HCT116 (cell line): Measurements from ENCODE around the gene LCLAT1. TPM values are rescaled to one million over a fixed set of nuclear protein-coding genes. Genes with fewer than 3 reads are reported as not detected.

Experiments
- ATAC-seq: fragments of 200-7000 bp; cut with Tn5 transposase; 2 replicates; pipeline ENCODE4 v1.9.1; 2020; ENCODE audit warnings: mild to moderate bottlenecking, moderate library complexity
- BruUV-seq: library from RNA; stranded (reverse); fragments of 400-500 nt; replicated peaks from 2 replicates; lab custom pipeline; 2021; lab: Mats Ljungman, UMichigan
- CTCF ChIA-PET: fragments of 300-600 bp; sonication (Branson Sonifier 250); formaldehyde crosslinking; loops from one replicate; lab custom pipeline; 2021; ENCODE audit warnings: antibody characterized with exemption; lab: Charles Lee
- POLR2A ChIA-PET: fragments of 300-600, 350-600 bp; sonication (Branson Sonifier 250); formaldehyde crosslinking; loops from one replicate; lab custom pipeline; 2021; ENCODE audit warnings: antibody characterized with exemption; lab: Charles Lee
- RAD21 ChIA-PET, 2 experiments: fragments of 300-600 bp; sonication (Branson Sonifier 250); formaldehyde crosslinking; loops; one replicate each; lab custom pipeline; 2023; ENCODE audit warnings: low total read pairs in 2 of 2; ENCODE audit not compliant: uncharacterized antibody in 2 of 2, unreplicated experiment in 2 of 2, low non-redundant PET in 1 of 2; lab: Charles Lee
- DNase-seq: peaks from one replicate; pipeline ENCODE4 v3.0.0-alpha.2; 2010; ENCODE audit warnings: low read depth, low spot score
- H2AFZ ChIP-seq: fragments of 200-600 bp; shearing (Covaris generic), sonication (generic); 2 replicates; pipeline ENCODE4 v1.6.1; 2017; ENCODE audit warnings: low read depth, mixed run types, mixed read lengths, antibody characterized with exemption, low read length; ENCODE audit not compliant: poor library complexity, severe bottlenecking
- H3K27ac ChIP-seq: 2 replicates; pipeline ENCODE4 v1.5.1; 2012; ENCODE audit warnings: low read depth, low read length
- H3K27me3 ChIP-seq: fragments of 200-600 bp; sonication (generic); 2 replicates; pipeline ENCODE4 v1.6.1; 2016; ENCODE audit warnings: mixed run types, low read length, mixed read lengths; ENCODE audit not compliant: insufficient read depth
- H3K36me3 ChIP-seq, 2 experiments: fragments of 200-500 bp in 1 of 2; fragments of 200-600 bp in 1 of 2; sonication (Bioruptor generic) in 1 of 2; sonication (generic) in 1 of 2; 2 replicates each; pipeline versions ENCODE4 v1.5.1 to v1.6.1; 2014 to 2016; ENCODE audit warnings: low read length in 2 of 2, inconsistent platforms in 1 of 2, mixed read lengths in 1 of 2, mixed run types in 1 of 2; ENCODE audit not compliant: insufficient read depth in 2 of 2, control insufficient read depth in 1 of 2
- H3K4me1 ChIP-seq, 2 experiments: fragments of 200-600 bp in 1 of 2; sonication (generic) in 1 of 2; 2 replicates each; pipeline versions ENCODE4 v1.5.1 to v1.6.1; 2012 to 2017; ENCODE audit warnings: low read length in 2 of 2, inconsistent platforms in 1 of 2, mild to moderate bottlenecking in 1 of 2, mixed read lengths in 1 of 2, mixed run types in 1 of 2, moderate library complexity in 1 of 2; ENCODE audit not compliant: insufficient read depth in 2 of 2, control insufficient read depth in 1 of 2
- H3K4me2 ChIP-seq: fragments of 200-600 bp; sonication (generic); 2 replicates; pipeline ENCODE4 v1.6.1; 2017; ENCODE audit warnings: mixed run types, low read length, mixed read lengths
- H3K4me3 ChIP-seq, 2 experiments: fragments of 200-600 bp in 1 of 2; sonication (generic) in 1 of 2; replicated peaks in 1 of 2; 2 replicates each; pipeline ENCODE4 v1.5.1; 2011 to 2016; ENCODE audit warnings: low read length in 2 of 2, control low read depth in 1 of 2, low read depth in 1 of 2, mild to moderate bottlenecking in 1 of 2, mixed read lengths in 1 of 2, mixed run types in 1 of 2
- H3K79me2 ChIP-seq: fragments of 200-600 bp; sonication (generic); 2 replicates; pipeline ENCODE4 v1.6.1; 2017; ENCODE audit warnings: mild to moderate bottlenecking, mixed run types, low read length, moderate library complexity, mixed read lengths; ENCODE audit not compliant: insufficient read depth
- H3K9ac ChIP-seq: fragments of 200-600 bp; sonication (generic); 2 replicates; pipeline ENCODE4 v1.6.1; 2016; ENCODE audit warnings: low read length, mixed read lengths
- H3K9me2 ChIP-seq: fragments of 200-600 bp; sonication (generic), shearing (Covaris generic); 2 replicates; pipeline ENCODE4 v1.6.1; 2017; ENCODE audit warnings: mixed run types, mild to moderate bottlenecking, moderate library complexity; ENCODE audit not compliant: insufficient read depth
- H3K9me3 ChIP-seq, 2 experiments: fragments of 200-500 bp in 1 of 2; fragments of 200-600 bp in 1 of 2; sonication (Bioruptor generic) in 1 of 2; sonication (generic) in 1 of 2; 2 replicates each; pipeline ENCODE4 v1.6.1; 2014 to 2017; ENCODE audit warnings: low read length in 2 of 2, mixed read lengths in 2 of 2, inconsistent platforms in 1 of 2, low read depth in 1 of 2, mild to moderate bottlenecking in 1 of 2, mixed run types in 1 of 2, moderate library complexity in 1 of 2; ENCODE audit not compliant: control insufficient read depth in 1 of 2, insufficient read depth in 1 of 2
- H4K20me1 ChIP-seq: fragments of 200-600 bp; sonication (generic), shearing (Covaris generic); 2 replicates; pipeline ENCODE4 v1.6.1; 2017; ENCODE audit warnings: mixed run types, mild to moderate bottlenecking, moderate library complexity; ENCODE audit not compliant: insufficient read depth
- CBX3 ChIP-seq: IDR thresholded peaks from 2 replicates; pipeline ENCODE4 v1.6.1; 2012; ENCODE audit warnings: low read depth
- EGR1 ChIP-seq: IDR thresholded peaks from 2 replicates; pipeline ENCODE4 v1.6.1; 2012; ENCODE audit warnings: low read depth
- ELF1 ChIP-seq: IDR thresholded peaks from 2 replicates; pipeline ENCODE4 v1.6.1; 2012; ENCODE audit warnings: low read depth, borderline replicate concordance
- EZH2phosphoT487 ChIP-seq: fragments of 200-600 bp; IDR thresholded peaks from 2 replicates; pipeline ENCODE4 v1.6.1; 2018; ENCODE audit warnings: antibody characterized with exemption, borderline replicate concordance
- JUND ChIP-seq: IDR thresholded peaks from 2 replicates; pipeline ENCODE4 v1.6.1; 2012
- RAD21 ChIP-seq: IDR thresholded peaks from 2 replicates; pipeline ENCODE4 v1.6.1; 2012; ENCODE audit warnings: low read depth, mild to moderate bottlenecking
- SIN3A ChIP-seq: IDR thresholded peaks from 2 replicates; pipeline ENCODE4 v1.6.1; 2012; ENCODE audit warnings: low read depth
- SRF ChIP-seq: IDR thresholded peaks from 2 replicates; pipeline ENCODE4 v1.6.1; 2012; ENCODE audit warnings: low read depth
- TCF7L2 ChIP-seq: IDR thresholded peaks from 2 replicates; pipeline ENCODE4 v1.7.0; 2011; ENCODE audit warnings: borderline replicate concordance, inconsistent platforms; ENCODE audit not compliant: insufficient read depth, insufficient read length; ENCODE audit errors: extremely low read depth
- YY1 ChIP-seq: IDR thresholded peaks from 2 replicates; pipeline ENCODE4 v1.6.1; 2011; ENCODE audit warnings: low read length, low read depth, moderate library complexity, mild to moderate bottlenecking; ENCODE audit not compliant: insufficient replicate concordance; ENCODE audit errors: extremely low read depth
- intact Hi-C: fragments of 100-400 bp; cut with micrococcal nuclease; formaldehyde crosslinking; loops from 2 replicates; pipeline ENCODE4 v1.10.0; 2022
- total RNA-seq: library from RNA; stranded (reverse); gene quantifications from one replicate; pipeline ENCODE4 v1.2.1, GENCODE V29; 2021; ENCODE audit not compliant: unreplicated experiment
- TF ChIP-seq, protein P1 (sequence below): IDR thresholded peaks from 2 replicates; pipeline ENCODE4 v1.6.1; 2012; ENCODE audit warnings: low read depth

LCLAT1 gene
- total RNA-seq, 1 experiment from 2014 or later = 36.2 TPM

DNA sequence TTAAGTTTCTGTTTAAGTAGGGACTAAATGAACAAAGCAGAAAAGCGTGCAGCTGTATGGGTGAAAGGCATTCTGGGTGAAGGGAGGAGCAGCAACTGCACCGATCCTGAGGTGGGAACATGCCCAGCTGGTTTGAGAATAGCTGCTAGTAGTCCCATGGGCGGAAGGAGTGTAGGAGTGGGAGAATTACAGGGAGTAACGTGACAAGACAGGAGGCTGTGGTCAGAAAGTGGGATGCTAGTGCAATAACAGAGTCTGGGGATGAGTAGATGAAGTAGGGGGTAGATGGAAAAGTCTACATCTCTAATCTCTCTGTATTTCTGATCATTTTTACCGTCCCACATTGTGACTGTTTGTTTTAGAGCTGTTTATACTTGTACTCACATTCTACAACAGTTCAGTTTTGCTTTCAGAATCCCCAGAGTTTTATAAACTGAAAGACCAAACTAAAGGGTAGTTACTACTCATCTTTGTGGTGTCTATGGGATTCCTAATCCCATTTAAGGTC, 118.9 kb downstream of the LCLAT1 start (continued):
- TF ChIP-seq EZH2phosphoT487 (no peak), JUND (no peak), YY1 (no peak), TCF7L2 (no peak), CBX3 (no peak), EGR1 (no peak)

DNA sequence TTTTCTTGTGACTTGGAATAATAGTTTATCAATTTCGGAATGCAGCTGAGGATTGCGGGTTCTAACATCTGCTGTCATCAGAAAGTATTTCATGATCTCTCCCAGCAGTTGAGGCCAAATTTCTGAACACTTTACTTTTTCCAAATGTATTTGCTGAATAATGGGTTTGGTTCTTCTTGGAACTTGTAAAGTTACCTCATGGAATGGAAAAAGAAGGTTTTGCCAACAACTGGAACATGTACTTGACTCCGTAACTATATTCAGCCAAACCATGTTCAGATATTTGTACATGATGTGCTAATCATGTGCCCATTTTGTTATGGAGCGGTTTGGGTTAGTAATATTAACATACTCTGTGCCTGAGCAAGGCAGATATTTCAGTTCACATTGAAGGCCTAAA, 119.6 kb downstream of the LCLAT1 start:
- Histone ChIP-seq H3K4me1 (no peaks in the 10 kb centered on the region), H3K36me3 (no peaks in the 10 kb centered on the region), H3K9me3 (no peaks in the 10 kb centered on the region), H3K4me2 (no peak overlapping the region), H3K9me2 (no peaks in the 10 kb centered on the region), H3K27me3 (no peaks in the 10 kb centered on the region), H2AFZ (no peak overlapping the region), H3K27ac (no peak overlapping the region), H3K9ac (no peak overlapping the region), H3K4me3 (no peak overlapping the region), H4K20me1 (0 out of 2 replicates have a peak, but pooled peaks cover 6% of the 10 kb centered on the region), H3K79me2 (no peaks in the 10 kb centered on the region)
- no TSS peak for BruUV-seq
- no peak for ATAC-seq
- TF ChIP-seq EZH2phosphoT487 (no peak), EGR1 (no peak), SRF (no peak), SIN3A (no peak), ELF1 (no peak), RAD21 (no peak)
- TF ChIP-seq, protein P1, sequence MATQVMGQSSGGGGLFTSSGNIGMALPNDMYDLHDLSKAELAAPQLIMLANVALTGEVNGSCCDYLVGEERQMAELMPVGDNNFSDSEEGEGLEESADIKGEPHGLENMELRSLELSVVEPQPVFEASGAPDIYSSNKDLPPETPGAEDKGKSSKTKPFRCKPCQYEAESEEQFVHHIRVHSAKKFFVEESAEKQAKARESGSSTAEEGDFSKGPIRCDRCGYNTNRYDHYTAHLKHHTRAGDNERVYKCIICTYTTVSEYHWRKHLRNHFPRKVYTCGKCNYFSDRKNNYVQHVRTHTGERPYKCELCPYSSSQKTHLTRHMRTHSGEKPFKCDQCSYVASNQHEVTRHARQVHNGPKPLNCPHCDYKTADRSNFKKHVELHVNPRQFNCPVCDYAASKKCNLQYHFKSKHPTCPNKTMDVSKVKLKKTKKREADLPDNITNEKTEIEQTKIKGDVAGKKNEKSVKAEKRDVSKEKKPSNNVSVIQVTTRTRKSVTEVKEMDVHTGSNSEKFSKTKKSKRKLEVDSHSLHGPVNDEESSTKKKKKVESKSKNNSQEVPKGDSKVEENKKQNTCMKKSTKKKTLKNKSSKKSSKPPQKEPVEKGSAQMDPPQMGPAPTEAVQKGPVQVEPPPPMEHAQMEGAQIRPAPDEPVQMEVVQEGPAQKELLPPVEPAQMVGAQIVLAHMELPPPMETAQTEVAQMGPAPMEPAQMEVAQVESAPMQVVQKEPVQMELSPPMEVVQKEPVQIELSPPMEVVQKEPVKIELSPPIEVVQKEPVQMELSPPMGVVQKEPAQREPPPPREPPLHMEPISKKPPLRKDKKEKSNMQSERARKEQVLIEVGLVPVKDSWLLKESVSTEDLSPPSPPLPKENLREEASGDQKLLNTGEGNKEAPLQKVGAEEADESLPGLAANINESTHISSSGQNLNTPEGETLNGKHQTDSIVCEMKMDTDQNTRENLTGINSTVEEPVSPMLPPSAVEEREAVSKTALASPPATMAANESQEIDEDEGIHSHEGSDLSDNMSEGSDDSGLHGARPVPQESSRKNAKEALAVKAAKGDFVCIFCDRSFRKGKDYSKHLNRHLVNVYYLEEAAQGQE = no peak
- intact Hi-C loops = no loop called here
- RAD21 ChIA-PET = no interaction called here
- CTCF ChIA-PET = no interaction called here
- DNase-seq = no peak
- POLR2A ChIA-PET = no interaction called here
